Nephron (organoid): ENCODE results near the gene LAMB4.

Experiments
- H3K27ac Mint-ChIP-seq, 3 experiments: 2 replicates each; pipeline ENCODE4 v1.8.0; 2020; ENCODE audit warnings: mixed read lengths in 3 of 3, mild to moderate bottlenecking in 2 of 3, moderate library complexity in 1 of 3
- H3K27me3 Mint-ChIP-seq: 2 replicates; pipeline ENCODE4 v1.8.0; 2021; ENCODE audit warnings: low read depth, mild to moderate bottlenecking, moderate library complexity, mixed read lengths
- H3K36me3 Mint-ChIP-seq: 2 replicates; pipeline ENCODE4 v1.8.0; 2020; ENCODE audit warnings: low read depth, mixed read lengths
- H3K4me1 Mint-ChIP-seq: 2 replicates; pipeline ENCODE4 v1.8.0; 2020; ENCODE audit warnings: mixed read lengths
- H3K4me3 Mint-ChIP-seq, 3 experiments: 2 replicates each; pipeline ENCODE4 v1.8.0; 2020; ENCODE audit warnings: mild to moderate bottlenecking in 3 of 3, mixed read lengths in 3 of 3, moderate library complexity in 2 of 3
- H3K9me3 Mint-ChIP-seq: 2 replicates; pipeline ENCODE4 v1.8.0; 2020; ENCODE audit warnings: mixed read lengths
- CTCF ChIP-seq, 3 experiments: fragments of 200-600 bp; sonication (generic); IDR thresholded peaks; one replicate each; pipeline ENCODE4 v1.5.0; 2021; ENCODE audit warnings: antibody characterized with exemption in 3 of 3; ENCODE audit not compliant: unreplicated experiment in 3 of 3

LAMB4 gene

GRCh38 chr7:108002726-108003598 lies 127.2 kb downstream of the LAMB4 start, which contains the start of gene LAMB1:
Gene LAMB1, minus strand, starts transcription at chr7:108003161. Its CDS starts 276 bp downstream, at chr7:108002885.
- peaks cover 46% of the 10 kb centered on the region for H3K4me1 Mint-ChIP-seq
- H3K36me3 Mint-ChIP-seq = peaks cover 13% of the 10 kb centered on the region
- TF ChIP-seq CTCF (IDR thresholded peaks at IDR 0.05; ENCODE audit: unreplicated experiment in 3 of 3) = no peak
- H3K27ac Mint-ChIP-seq = peak within 1 kb of the TSS; percentile 97 to 98 (median 97)
- peaks cover 65% of the 10 kb centered on the region for H3K27me3 Mint-ChIP-seq
- H3K9me3 Mint-ChIP-seq = no peaks in the 10 kb centered on the region
- H3K4me3 Mint-ChIP-seq = peak within 1 kb of the TSS; percentile 96 to 98 (median 97)

- peaks cover 65% of the 10 kb centered on the region for H3K27me3 Mint-ChIP-seq
- H3K36me3 Mint-ChIP-seq = peaks cover 21% of the 10 kb centered on the region
- no peaks in the 10 kb centered on the region for H3K9me3 Mint-ChIP-seq
- peak overlapping the region; percentile 96 to 98 (median 97) for H3K4me3 Mint-ChIP-seq
- H3K4me1 Mint-ChIP-seq = peaks cover 42% of the 10 kb centered on the region
- no peak for TF ChIP-seq CTCF (IDR thresholded peaks at IDR 0.05; ENCODE audit: unreplicated experiment in 3 of 3)
- H3K27ac Mint-ChIP-seq = peak overlapping the region; percentile 97 to 98 (median 97)
These were observed 128.1 kb downstream of the LAMB4 start for GRCh38 chr7:108001764-108002725.

GRCh38 chr7:108000875-108001763 lies 129.0 kb downstream of the LAMB4 start:
- peak overlapping the region; percentile 96 to 98 (median 97) for H3K4me3 Mint-ChIP-seq
- H3K27ac Mint-ChIP-seq = peak overlapping the region; percentile 92 to 98 (median 95)
- H3K9me3 Mint-ChIP-seq = no peaks in the 10 kb centered on the region
- peak in 1 of 3 experiments; percentile 18 for TF ChIP-seq CTCF (IDR thresholded peaks at IDR 0.05; ENCODE audit: unreplicated experiment in 3 of 3)
- peaks cover 44% of the 10 kb centered on the region for H3K4me1 Mint-ChIP-seq
- H3K36me3 Mint-ChIP-seq = peaks cover 30% of the 10 kb centered on the region
- H3K27me3 Mint-ChIP-seq = peaks cover 55% of the 10 kb centered on the region

GRCh38 chr7:107999779-108000560 lies 130.2 kb downstream of the LAMB4 start:
- H3K27ac Mint-ChIP-seq = peak overlapping the region; percentile 80 to 92 (median 81)
- peaks cover 52% of the 10 kb centered on the region for H3K4me1 Mint-ChIP-seq
- H3K27me3 Mint-ChIP-seq = peaks cover 49% of the 10 kb centered on the region
- H3K4me3 Mint-ChIP-seq = peak overlapping the region; percentile 69 to 97 (median 96)
- peaks cover 35% of the 10 kb centered on the region for H3K36me3 Mint-ChIP-seq
- no peaks in the 10 kb centered on the region for H3K9me3 Mint-ChIP-seq
- no peak for TF ChIP-seq CTCF (IDR thresholded peaks at IDR 0.05; ENCODE audit: unreplicated experiment in 3 of 3)
